Lower leg skin (tissue), 3 donors: ENCODE results near the gene HECTD4.

Source experiments
- CTCF ChIP-seq, 3 donors: fragments of 450-650 bp; IDR thresholded peaks; one replicate each; pipeline ENCODE4 v1.5.1; 2016; ENCODE audit warnings: antibody characterized with exemption in 3 of 3, mild to moderate bottlenecking in 3 of 3, moderate library complexity in 2 of 3
- POLR2A ChIP-seq, 2 donors: fragments of 450-650 bp; IDR thresholded peaks; one replicate each; pipeline ENCODE4 v1.6.1; 2016 to 2017; ENCODE audit warnings: antibody characterized with exemption in 2 of 2, mild to moderate bottlenecking in 1 of 2, moderate library complexity in 1 of 2

GRCh38 chr12:112230136-112230535 lies 152.1 kb downstream of the HECTD4 start:
- TF ChIP-seq CTCF (IDR thresholded peaks at IDR 0.05): no peak
- no peak for TF ChIP-seq POLR2A (IDR thresholded peaks at IDR 0.05)
